ENCODE data around the gene ATCAY.
"Not testable (repeated sequence)": the region's sequence is repeated elsewhere in the genome, so short reads cannot be mapped to it uniquely, and the experiment has no call there.

ATCAY gene

GRCh38 chr19:3850320-3850972 lies 30.0 kb upstream of the ATCAY start:
- Mint-ChIP-seq H3K9me3 (peaks cover 5% of the 10 kb centered on the region), H3K4me1 (no peaks in the 10 kb centered on the region), H3K36me3 (peaks cover 3% of the 10 kb centered on the region), H3K27ac (no peak overlapping the region), H3K4me3 (no peak overlapping the region), H3K27me3 (no peaks in the 10 kb centered on the region)

GRCh38 chr19:3851254-3852176 lies 29.0 kb upstream of the ATCAY start:
- Mint-ChIP-seq H3K27me3 (no peaks in the 10 kb centered on the region), H3K4me1 (no peaks in the 10 kb centered on the region), H3K27ac (no peak overlapping the region), H3K9me3 (peaks cover 5% of the 10 kb centered on the region), H3K4me3 (no peak overlapping the region), H3K36me3 (peaks cover 3% of the 10 kb centered on the region)

- H3K4me1 Mint-ChIP-seq = no peaks in the 10 kb centered on the region
- peaks cover 3% of the 10 kb centered on the region for H3K36me3 Mint-ChIP-seq
- no peaks in the 10 kb centered on the region for H3K27me3 Mint-ChIP-seq
- no peak overlapping the region for H3K4me3 Mint-ChIP-seq
- H3K27ac Mint-ChIP-seq = no peak overlapping the region
- H3K9me3 Mint-ChIP-seq = peaks cover 5% of the 10 kb centered on the region
Measured at GRCh38 chr19:3852177-3852511, 28.3 kb upstream of the ATCAY start.

- peaks cover 5% of the 10 kb centered on the region for H3K9me3 Mint-ChIP-seq
- no peak overlapping the region for H3K27ac Mint-ChIP-seq
- no peaks in the 10 kb centered on the region for H3K27me3 Mint-ChIP-seq
- no peaks in the 10 kb centered on the region for H3K4me1 Mint-ChIP-seq
- no peak overlapping the region for H3K4me3 Mint-ChIP-seq
- peaks cover 3% of the 10 kb centered on the region for H3K36me3 Mint-ChIP-seq
Measured at GRCh38 chr19:3852614-3853254, 27.8 kb upstream of the ATCAY start.

- Mint-ChIP-seq H3K9me3 (peaks cover 5% of the 10 kb centered on the region), H3K27me3 (no peaks in the 10 kb centered on the region), H3K4me3 (no peak overlapping the region), H3K36me3 (peaks cover 3% of the 10 kb centered on the region), H3K4me1 (no peaks in the 10 kb centered on the region), H3K27ac (no peak overlapping the region)
Measured at GRCh38 chr19:3855320-3855719, 25.2 kb upstream of the ATCAY start.

GRCh38 chr19:3857449-3858003 lies 23.0 kb upstream of the ATCAY start:
- Mint-ChIP-seq H3K36me3 (no peaks in the 10 kb centered on the region), H3K4me3 (no peak overlapping the region), H3K27ac (no peak overlapping the region), H3K9me3 (no peaks in the 10 kb centered on the region), H3K4me1 (no peaks in the 10 kb centered on the region), H3K27me3 (no peaks in the 10 kb centered on the region)

- no peaks in the 10 kb centered on the region for H3K9me3 Mint-ChIP-seq
- no peak overlapping the region for H3K27ac Mint-ChIP-seq
- H3K4me3 Mint-ChIP-seq = no peak overlapping the region
- no peaks in the 10 kb centered on the region for H3K36me3 Mint-ChIP-seq
- no peaks in the 10 kb centered on the region for H3K27me3 Mint-ChIP-seq
- H3K4me1 Mint-ChIP-seq = no peaks in the 10 kb centered on the region
Measured at GRCh38 chr19:3860499-3860898, 20.0 kb upstream of the ATCAY start.

GRCh38 chr19:3862826-3863500 lies 17.5 kb upstream of the ATCAY start:
- no peaks in the 10 kb centered on the region for H3K9me3 Mint-ChIP-seq
- H3K27me3 Mint-ChIP-seq = peaks cover 16% of the 10 kb centered on the region
- no peak overlapping the region for H3K4me3 Mint-ChIP-seq
- H3K36me3 Mint-ChIP-seq = no peaks in the 10 kb centered on the region
- H3K27ac Mint-ChIP-seq = no peak overlapping the region
- peaks cover under 1% of the 10 kb centered on the region for H3K4me1 Mint-ChIP-seq

- Mint-ChIP-seq H3K27me3 (peaks cover 19% of the 10 kb centered on the region), H3K4me3 (no peak overlapping the region), H3K9me3 (no peaks in the 10 kb centered on the region), H3K36me3 (no peaks in the 10 kb centered on the region), H3K4me1 (peaks cover 4% of the 10 kb centered on the region), H3K27ac (no peak overlapping the region)
Measured at GRCh38 chr19:3863648-3864047, 16.8 kb upstream of the ATCAY start.

GRCh38 chr19:3866910-3867638 lies 13.4 kb upstream of the ATCAY start:
- Mint-ChIP-seq H3K27me3 (peaks cover 29% of the 10 kb centered on the region), H3K4me1 (peaks cover 11% of the 10 kb centered on the region), H3K36me3 (peaks cover 5% of the 10 kb centered on the region), H3K9me3 (no peaks in the 10 kb centered on the region), H3K27ac (no peak overlapping the region), H3K4me3 (peak overlapping the region; percentile 23)

- Mint-ChIP-seq H3K4me3 (peak overlapping the region; percentile 7), H3K36me3 (peaks cover 5% of the 10 kb centered on the region), H3K9me3 (no peaks in the 10 kb centered on the region), H3K27me3 (peaks cover 30% of the 10 kb centered on the region), H3K4me1 (peaks cover 11% of the 10 kb centered on the region), H3K27ac (no peak overlapping the region)
Measured at GRCh38 chr19:3867971-3868769, 12.3 kb upstream of the ATCAY start.

- Mint-ChIP-seq H3K9me3 (no peaks in the 10 kb centered on the region), H3K27ac (no peak within 1 kb of the TSS), H3K4me3 (peak within 1 kb of the TSS; percentile 59), H3K27me3 (peaks cover 32% of the 10 kb centered on the region), H3K36me3 (peaks cover 5% of the 10 kb centered on the region), H3K4me1 (peaks cover 11% of the 10 kb centered on the region)
Measured at GRCh38 chr19:3868770-3869456, 11.6 kb upstream of the ATCAY start, which contains the start of gene ZFR2. Gene ZFR2 (minus strand): TSS chr19:3869038. CDS start chr19:3869017, 21 bp downstream.

GRCh38 chr19:3873151-3873550 lies 7.3 kb upstream of the ATCAY start:
- Mint-ChIP-seq H3K9me3 (no peaks in the 10 kb centered on the region), H3K4me1 (peaks cover 8% of the 10 kb centered on the region), H3K27ac (no peak overlapping the region), H3K36me3 (peaks cover 5% of the 10 kb centered on the region), H3K27me3 (peaks cover 20% of the 10 kb centered on the region), H3K4me3 (no peak overlapping the region)

GRCh38 chr19:3874695-3875094 lies 5.8 kb upstream of the ATCAY start:
- H3K36me3 Mint-ChIP-seq, H3K27ac Mint-ChIP-seq, H3K4me1 Mint-ChIP-seq, H3K9me3 Mint-ChIP-seq, H3K4me3 Mint-ChIP-seq: not testable (repeated sequence)
- H3K27me3 Mint-ChIP-seq = peaks cover 16% of the 10 kb centered on the region
